Thyroid gland (tissue), 4 donors: Measurements from ENCODE around the gene MRPS27. TPM values are rescaled to one million over a fixed set of nuclear protein-coding genes. Genes with fewer than 3 reads are reported as not detected.

ENCODE experiments used
- DNase-seq, 2 donors: peaks; one replicate each; pipeline ENCODE4 v3.0.0-alpha.2; 2019
- H3K27ac ChIP-seq, 3 donors: fragments of 200-600 bp; sonication (generic); 1 replicate in 2 of 3; 2 replicates in 1 of 3; pipeline ENCODE4 v1.5.1; 2016 to 2019; ENCODE audit warnings: mild to moderate bottlenecking in 1 of 3, moderate library complexity in 1 of 3
- H3K27me3 ChIP-seq: fragments of 200-600 bp; sonication (generic); one replicate; pipeline ENCODE4 v1.5.1; 2019
- H3K36me3 ChIP-seq, 2 donors: fragments of 200-600 bp; sonication (generic); one replicate each; pipeline ENCODE4 v1.5.1; 2016 to 2019
- H3K4me1 ChIP-seq, 2 donors: fragments of 200-600 bp; sonication (generic); one replicate each; pipeline ENCODE4 v1.5.1; 2017 to 2019
- H3K4me3 ChIP-seq, 3 donors: fragments of 200-600 bp; sonication (generic); replicated peaks in 1 of 3; 1 replicate in 2 of 3; 2 replicates in 1 of 3; pipeline ENCODE4 v1.5.1; 2016; ENCODE audit warnings: mild to moderate bottlenecking in 1 of 3
- H3K9me3 ChIP-seq: fragments of 200-600 bp; sonication (generic); one replicate; pipeline ENCODE4 v1.5.1; 2017
- POLR2A ChIP-seq, 2 donors: fragments of 450-650 bp; IDR thresholded peaks; one replicate each; pipeline ENCODE4 v1.6.1; 2017; ENCODE audit warnings: antibody characterized with exemption in 2 of 2, mild to moderate bottlenecking in 2 of 2, moderate library complexity in 1 of 2
- WGBS, 2 donors: methylation state at CpG; one replicate each; pipeline ENCODE4 v1.1.5; 2017; 5-methylcytosine and 5-hydroxymethylcytosine counted together
- intact Hi-C: fragments of 100-400 bp; cut with DNase I; formaldehyde crosslinking; loops from one replicate; pipeline ENCODE4 v1.15.1; 2023
- total RNA-seq, 4 donors: library from RNA; depleted of rRNA; stranded (reverse); fragments of >200 nt; gene quantifications; one replicate each; pipeline ENCODE4 v1.2.3, GENCODE V29; 2016
- TF ChIP-seq, protein P1 (sequence below), 6 experiments: fragments of 200-600 bp in 3 of 6; fragments of 450-650 bp in 3 of 6; sonication (generic) in 3 of 6; IDR thresholded peaks; one replicate each; pipeline ENCODE4 v1.5.1; 2016 to 2019; ENCODE audit warnings: antibody characterized with exemption in 6 of 6, mild to moderate bottlenecking in 2 of 6, inconsistent platforms in 1 of 6, moderate library complexity in 1 of 6

The MRPS27 gene
- total RNA-seq, 4 donors from 2014 or later: 71.4 to 86.1 (median 80.4) TPM

DNA sequence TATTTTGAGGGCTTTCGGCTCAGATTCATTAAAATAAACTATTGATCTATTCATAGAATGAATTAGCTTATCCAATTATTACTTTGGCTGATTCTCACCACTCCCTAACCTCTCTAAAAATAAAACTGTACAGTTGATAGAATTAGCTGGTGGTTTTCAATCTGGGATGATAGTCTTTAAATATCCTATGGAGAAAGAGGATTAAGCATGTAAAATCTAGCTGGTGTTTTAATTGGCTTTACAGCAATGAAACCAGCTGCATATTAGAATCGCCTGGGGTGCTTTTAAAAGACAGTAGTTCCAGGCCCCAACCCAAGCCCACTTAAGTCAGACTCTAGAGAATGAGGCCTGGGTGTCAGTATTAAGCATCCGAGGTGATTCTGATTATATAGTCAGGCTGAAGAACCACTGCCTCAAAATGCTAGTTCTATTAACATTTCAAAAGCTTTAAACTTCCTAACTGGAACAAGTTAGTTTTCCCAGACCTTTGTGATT, 117.7 kb downstream of the MRPS27 start:
- Histone ChIP-seq H3K27ac (no peak overlapping the region), H3K4me1 (no peaks in the 10 kb centered on the region), H3K36me3 (peaks cover 0 to 8% of the 10 kb centered on the region in 2 donors), H3K27me3 (no peaks in the 10 kb centered on the region), H3K9me3 (no peaks in the 10 kb centered on the region), H3K4me3 (no peak overlapping the region)
- TF ChIP-seq, protein P1, sequence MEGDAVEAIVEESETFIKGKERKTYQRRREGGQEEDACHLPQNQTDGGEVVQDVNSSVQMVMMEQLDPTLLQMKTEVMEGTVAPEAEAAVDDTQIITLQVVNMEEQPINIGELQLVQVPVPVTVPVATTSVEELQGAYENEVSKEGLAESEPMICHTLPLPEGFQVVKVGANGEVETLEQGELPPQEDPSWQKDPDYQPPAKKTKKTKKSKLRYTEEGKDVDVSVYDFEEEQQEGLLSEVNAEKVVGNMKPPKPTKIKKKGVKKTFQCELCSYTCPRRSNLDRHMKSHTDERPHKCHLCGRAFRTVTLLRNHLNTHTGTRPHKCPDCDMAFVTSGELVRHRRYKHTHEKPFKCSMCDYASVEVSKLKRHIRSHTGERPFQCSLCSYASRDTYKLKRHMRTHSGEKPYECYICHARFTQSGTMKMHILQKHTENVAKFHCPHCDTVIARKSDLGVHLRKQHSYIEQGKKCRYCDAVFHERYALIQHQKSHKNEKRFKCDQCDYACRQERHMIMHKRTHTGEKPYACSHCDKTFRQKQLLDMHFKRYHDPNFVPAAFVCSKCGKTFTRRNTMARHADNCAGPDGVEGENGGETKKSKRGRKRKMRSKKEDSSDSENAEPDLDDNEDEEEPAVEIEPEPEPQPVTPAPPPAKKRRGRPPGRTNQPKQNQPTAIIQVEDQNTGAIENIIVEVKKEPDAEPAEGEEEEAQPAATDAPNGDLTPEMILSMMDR (IDR thresholded peaks at IDR 0.05): no peak
- TF ChIP-seq POLR2A (IDR thresholded peaks at IDR 0.05): no peak
- DNase-seq: no peak
- WGBS, 2 donors: 83 to 91% methylated on average over 3 of the region's 3 CpGs
- intact Hi-C loops: no loop called here

DNA sequence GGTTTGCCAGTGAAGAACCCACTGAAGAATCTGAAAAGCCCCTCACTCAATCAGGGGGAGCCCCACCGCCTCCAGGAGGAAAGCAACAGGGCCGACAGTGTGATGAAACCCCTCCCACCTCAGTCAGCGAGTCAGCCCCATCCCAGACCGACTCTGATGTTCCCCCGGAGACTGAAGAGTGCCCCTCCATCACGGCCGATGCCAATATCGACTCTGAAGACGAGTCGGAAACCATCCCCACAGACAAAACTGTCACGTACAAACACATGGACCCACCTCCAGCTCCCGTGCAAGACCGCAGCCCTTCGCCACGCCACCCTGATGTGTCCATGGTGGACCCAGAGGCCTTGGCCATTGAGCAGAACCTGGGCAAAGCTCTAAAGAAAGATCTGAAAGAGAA, 120.4 kb downstream of the MRPS27 start:
- no peaks in the 10 kb centered on the region for H3K27me3 ChIP-seq
- H3K27ac ChIP-seq: no peak overlapping the region
- H3K9me3 ChIP-seq: no peaks in the 10 kb centered on the region
- no peak overlapping the region for H3K4me3 ChIP-seq
- 95% methylated on average over 15 of the region's 15 CpGs for WGBS, 2 donors
- TF ChIP-seq, protein P1 (IDR thresholded peaks at IDR 0.05): no peak
- no peak for TF ChIP-seq POLR2A (IDR thresholded peaks at IDR 0.05)
- no peak for DNase-seq
- no peaks in the 10 kb centered on the region for H3K4me1 ChIP-seq
- H3K36me3 ChIP-seq: peaks cover 3 to 8% of the 10 kb centered on the region in 2 donors
- intact Hi-C loops: no loop called here

DNA sequence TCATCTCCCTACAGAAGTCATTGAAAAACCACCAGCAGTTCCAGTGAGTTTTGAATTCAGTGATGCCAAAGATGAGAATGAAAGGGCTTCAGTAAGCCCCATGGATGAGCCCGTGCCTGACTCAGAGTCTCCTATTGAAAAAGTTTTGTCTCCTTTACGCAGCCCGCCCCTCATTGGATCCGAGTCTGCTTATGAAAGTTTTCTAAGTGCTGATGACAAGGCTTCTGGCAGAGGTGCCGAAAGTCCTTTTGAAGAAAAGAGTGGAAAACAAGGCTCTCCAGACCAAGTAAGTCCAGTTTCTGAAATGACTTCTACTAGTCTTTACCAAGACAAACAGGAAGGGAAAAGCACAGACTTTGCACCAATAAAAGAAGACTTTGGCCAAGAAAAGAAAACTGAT, 122.6 kb downstream of the MRPS27 start:
- WGBS, 2 donors: 94 to 98% methylated on average over 5 of the region's 5 CpGs
- H3K9me3 ChIP-seq: no peaks in the 10 kb centered on the region
- H3K36me3 ChIP-seq: peaks cover 0 to 5% of the 10 kb centered on the region in 2 donors
- H3K27me3 ChIP-seq: no peaks in the 10 kb centered on the region
- intact Hi-C loops: no loop called here
- no peak overlapping the region for H3K4me3 ChIP-seq
- no peak for TF ChIP-seq POLR2A (IDR thresholded peaks at IDR 0.05)
- TF ChIP-seq, protein P1 (IDR thresholded peaks at IDR 0.05): no peak
- no peak for DNase-seq
- no peak overlapping the region for H3K27ac ChIP-seq
- no peaks in the 10 kb centered on the region for H3K4me1 ChIP-seq

DNA sequence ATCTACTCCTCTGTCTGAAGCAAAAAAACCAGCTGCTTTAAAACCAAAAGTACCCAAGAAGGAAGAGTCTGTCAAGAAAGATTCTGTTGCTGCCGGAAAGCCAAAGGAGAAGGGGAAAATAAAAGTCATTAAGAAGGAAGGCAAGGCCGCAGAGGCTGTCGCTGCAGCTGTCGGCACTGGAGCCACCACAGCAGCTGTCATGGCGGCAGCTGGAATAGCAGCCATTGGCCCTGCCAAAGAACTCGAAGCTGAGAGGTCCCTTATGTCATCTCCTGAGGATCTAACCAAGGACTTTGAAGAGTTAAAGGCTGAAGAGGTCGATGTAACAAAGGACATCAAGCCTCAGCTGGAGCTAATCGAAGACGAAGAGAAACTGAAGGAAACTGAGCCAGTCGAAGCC, 124.5 kb downstream of the MRPS27 start:
- Histone ChIP-seq H3K27me3 (no peaks in the 10 kb centered on the region), H3K36me3 (peaks cover 0 to 5% of the 10 kb centered on the region in 2 donors), H3K4me3 (no peak overlapping the region), H3K4me1 (no peaks in the 10 kb centered on the region), H3K9me3 (no peaks in the 10 kb centered on the region), H3K27ac (no peak overlapping the region)
- intact Hi-C loops: no loop called here
- WGBS, 2 donors: 93 to 97% methylated on average over 10 of the region's 10 CpGs
- TF ChIP-seq, protein P1 (IDR thresholded peaks at IDR 0.05): no peak
- TF ChIP-seq POLR2A (IDR thresholded peaks at IDR 0.05): no peak
- no peak for DNase-seq

DNA sequence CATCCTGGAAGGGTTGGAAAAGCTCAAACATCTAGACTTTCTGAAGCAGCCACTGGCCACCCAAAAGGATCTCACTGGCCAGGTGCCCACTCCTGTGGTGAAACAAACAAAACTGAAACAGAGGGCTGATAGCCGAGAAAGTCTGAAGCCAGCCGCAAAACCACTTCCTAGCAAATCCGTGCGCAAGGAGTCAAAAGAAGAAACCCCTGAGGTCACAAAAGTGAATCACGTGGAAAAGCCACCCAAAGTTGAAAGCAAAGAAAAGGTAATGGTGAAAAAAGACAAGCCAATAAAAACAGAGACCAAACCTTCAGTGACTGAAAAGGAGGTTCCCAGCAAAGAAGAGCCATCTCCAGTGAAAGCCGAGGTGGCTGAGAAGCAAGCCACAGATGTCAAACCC, 125.2 kb downstream of the MRPS27 start:
- Histone ChIP-seq H3K4me3 (no peak overlapping the region), H3K27me3 (no peaks in the 10 kb centered on the region), H3K36me3 (peaks cover 0 to 5% of the 10 kb centered on the region in 2 donors), H3K4me1 (no peaks in the 10 kb centered on the region), H3K27ac (no peak overlapping the region), H3K9me3 (no peaks in the 10 kb centered on the region)
- DNase-seq: no peak
- intact Hi-C loops: no loop called here
- TF ChIP-seq, protein P1 (IDR thresholded peaks at IDR 0.05): no peak
- TF ChIP-seq POLR2A (IDR thresholded peaks at IDR 0.05): no peak
- 88 to 94% methylated on average over 6 of the region's 6 CpGs for WGBS, 2 donors
